NCI-H128 (cell line): ENCODE measurements around the gene GPANK1.

Source experiments
- DNase-seq: peaks from one replicate; lab custom pipeline; 2025; ENCODE audit not compliant: unreplicated experiment; lab: John Stamatoyannopoulos, UW

Gene GPANK1

DNA sequence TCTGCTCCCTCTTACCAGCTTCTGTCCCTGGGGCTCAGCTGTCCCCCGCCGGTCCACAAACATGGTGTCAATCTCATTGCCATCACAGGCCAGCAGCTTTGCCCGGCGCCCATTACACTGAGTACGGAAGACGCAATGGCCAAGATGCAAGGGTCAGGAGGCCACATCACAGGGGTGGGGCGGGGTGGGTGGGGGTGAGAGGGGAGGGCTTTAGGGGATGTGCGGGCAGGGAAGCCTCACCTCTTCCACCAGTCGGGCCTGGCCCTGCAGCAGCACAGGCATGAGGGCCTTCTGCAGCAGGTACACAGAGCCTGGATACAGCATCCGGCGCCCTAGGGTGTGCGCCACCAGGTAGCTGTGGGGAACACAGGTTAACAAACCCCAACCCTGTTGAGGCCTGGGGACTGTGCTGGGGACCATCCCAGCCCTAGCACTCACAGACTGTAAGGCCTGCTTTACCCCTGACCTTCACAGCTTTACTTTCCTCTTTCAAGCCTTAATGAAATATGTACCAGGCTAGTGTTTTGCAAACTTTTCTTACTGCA lies 26.8 kb upstream of the GPANK1 start:
- DNase-seq = no peak

DNA sequence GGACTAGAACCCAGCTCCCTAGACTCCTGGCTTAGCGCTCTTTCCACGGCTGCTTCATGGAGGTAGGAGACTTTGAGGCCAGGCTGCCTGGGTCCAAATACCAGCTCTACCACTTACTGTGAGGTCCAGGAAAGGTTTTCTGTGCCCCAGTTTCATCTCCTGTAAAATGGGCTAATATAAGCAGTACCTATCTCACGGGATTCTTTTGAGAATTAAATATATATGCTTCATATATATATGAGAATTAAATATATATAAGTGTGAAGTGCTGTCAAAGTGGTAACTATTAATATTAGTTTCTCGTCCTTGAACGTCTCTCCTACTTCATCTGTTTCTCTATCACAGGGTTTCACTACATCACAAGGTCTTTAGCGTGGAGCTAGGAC lies 26.3 kb upstream of the GPANK1 start:
- no peak for DNase-seq

DNA sequence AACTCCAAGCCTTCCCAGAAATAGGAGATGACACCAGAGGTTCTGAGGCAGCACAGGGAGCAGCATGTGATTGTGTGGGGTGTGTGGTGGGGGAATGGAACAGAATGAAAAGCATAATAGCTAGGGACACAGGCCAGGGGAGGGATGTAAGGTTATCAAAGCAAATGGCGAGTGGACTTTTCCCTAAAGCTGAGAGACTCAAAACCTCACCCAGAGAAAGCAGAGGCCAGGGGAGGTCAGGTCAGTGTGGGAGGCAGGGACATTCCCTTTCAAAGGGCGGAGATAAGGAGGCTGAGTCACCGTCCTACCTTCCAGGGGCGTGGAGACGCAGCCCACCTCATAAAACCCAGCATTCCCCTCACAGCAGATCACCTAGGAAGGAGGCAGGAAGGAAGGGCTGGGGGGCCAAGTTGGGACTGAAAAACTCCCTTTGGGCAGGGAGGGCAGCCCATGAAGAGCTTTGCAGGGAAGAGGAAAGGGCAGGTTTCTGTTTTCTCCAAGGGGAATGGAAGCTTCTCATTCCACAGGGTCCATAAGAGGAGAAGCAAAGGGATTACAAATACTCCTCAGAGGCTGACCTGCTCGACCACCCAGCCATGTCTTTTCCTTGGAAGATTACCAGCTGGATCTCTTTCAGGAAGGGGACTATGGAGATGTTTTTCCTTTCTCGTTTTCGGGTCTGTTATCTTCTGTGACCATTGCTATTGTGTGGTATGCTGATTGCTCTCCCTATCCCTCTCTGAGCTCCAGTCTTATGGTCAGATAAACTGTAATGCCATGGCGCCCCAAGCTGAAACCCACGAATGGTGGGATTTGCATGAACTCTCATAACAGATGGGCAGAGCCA lies 25.7 kb upstream of the GPANK1 start:
- DNase-seq = no peak

DNA sequence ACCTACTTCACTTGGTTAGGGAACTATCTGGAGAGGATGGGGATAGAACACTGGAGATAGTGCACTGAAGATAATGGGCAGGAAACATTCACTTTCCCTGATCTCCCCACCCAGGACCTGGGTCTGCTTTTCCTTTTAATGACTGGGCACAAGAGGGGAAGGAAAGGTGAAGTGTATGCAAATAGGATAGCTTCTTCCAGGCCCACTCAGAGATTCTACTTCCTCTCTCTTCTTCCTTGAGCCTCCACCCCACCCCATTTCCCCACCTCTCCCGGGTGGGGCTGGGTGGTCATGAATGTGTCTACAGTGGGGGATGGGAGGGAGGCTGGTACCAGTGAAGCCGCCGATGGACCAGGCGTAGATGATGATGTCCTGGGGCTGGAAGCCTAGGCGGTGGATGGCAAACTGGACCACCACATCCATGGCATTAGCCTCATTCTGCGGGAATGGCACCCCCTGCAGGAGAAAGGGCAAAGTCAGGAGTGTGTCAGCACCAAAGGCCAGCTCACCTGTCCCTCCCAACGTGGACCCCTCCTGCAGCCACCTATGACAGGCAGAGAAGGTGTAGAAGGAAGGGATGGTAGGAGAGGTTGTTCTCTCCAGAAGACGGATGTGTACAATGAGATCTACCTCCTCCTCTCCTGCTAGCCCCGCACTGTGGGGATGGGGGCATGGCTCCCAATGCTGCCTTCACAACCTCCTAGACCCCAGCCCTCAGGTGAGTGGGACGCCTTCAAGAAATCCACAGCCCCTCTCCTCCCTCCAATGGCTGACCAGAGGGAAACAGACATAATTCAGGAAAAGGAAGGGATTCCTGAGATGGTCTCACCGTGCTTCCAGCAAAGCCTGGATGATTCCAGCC lies 24.7 kb upstream of the GPANK1 start:
- DNase-seq = no peak

DNA sequence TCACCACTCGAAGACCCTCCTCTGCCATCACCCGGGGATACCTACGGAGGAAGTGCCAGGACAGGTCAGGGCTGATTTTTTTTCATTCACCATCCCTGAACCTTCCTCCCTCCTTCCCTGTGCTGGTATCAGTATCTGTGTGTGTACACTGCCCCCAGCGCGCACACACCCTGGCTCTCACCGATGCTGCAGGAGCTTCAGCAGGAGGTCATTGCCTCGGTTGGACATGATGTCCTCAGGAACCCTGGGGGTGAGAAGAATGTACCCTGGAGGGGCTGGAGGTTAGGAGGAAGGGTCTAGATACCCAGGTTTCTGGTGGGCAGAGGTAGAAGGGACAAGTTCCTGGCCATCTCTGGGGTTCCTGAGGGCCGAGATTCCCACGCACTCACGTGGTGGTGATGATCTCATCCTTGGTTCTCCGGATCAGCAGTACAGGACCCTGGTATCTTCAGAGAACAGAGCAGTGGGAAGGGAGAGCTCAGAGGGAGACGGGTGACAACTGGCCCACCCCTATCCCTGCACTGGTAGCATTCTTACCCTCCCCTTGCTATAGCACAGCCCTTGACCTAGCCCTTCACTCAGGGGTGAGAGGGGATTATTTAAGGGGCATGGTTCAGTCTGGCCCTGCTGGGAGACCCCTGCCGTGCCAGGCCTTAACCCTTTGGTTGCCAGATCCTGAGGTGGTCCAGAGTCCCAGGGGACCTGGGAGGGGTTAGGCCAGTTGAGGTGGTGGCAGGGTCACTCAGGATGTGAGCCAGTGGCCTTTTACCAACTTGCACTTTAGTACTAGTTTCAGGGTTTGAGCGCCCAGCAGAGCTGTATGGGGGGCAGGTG lies 23.3 kb upstream of the GPANK1 start:
- no peak for DNase-seq

- DNase-seq = no peak
These were observed 22.5 kb upstream of the GPANK1 start for GRCh38 chr6:31687321-31687720.

GRCh38 chr6:31686483-31686882 lies 21.7 kb upstream of the GPANK1 start:
- DNase-seq = no peak

- DNase-seq = no peak
These were observed 18.8 kb upstream of the GPANK1 start for GRCh38 chr6:31683591-31683990.

DNA sequence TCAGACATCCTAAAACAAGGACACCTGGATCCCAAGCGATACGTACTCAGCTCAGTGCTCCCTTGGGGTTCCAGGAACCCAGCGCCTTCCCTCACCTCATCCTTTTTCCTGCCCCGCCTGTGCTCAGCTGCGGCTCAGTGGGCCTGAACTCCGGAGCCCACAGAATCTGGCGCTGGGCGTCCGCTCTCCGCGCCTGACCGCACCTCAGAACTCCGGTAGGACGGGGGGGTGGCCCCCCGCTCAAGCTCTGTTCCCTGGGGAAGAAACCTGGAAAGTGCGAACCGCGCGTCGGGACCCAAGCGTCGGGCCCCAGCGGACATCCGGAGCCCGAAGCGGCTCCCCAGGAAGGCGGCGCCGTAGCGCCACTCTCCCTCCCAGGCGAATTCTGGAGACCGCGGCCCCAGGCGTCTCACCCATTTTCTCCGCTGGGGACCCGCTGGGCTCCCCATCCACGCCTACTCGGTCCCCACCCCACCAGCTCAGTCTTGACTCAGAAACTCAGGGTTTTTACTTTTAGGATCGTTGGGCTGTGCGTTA lies 16.4 kb upstream of the GPANK1 start:
- DNase-seq = no peak

DNA sequence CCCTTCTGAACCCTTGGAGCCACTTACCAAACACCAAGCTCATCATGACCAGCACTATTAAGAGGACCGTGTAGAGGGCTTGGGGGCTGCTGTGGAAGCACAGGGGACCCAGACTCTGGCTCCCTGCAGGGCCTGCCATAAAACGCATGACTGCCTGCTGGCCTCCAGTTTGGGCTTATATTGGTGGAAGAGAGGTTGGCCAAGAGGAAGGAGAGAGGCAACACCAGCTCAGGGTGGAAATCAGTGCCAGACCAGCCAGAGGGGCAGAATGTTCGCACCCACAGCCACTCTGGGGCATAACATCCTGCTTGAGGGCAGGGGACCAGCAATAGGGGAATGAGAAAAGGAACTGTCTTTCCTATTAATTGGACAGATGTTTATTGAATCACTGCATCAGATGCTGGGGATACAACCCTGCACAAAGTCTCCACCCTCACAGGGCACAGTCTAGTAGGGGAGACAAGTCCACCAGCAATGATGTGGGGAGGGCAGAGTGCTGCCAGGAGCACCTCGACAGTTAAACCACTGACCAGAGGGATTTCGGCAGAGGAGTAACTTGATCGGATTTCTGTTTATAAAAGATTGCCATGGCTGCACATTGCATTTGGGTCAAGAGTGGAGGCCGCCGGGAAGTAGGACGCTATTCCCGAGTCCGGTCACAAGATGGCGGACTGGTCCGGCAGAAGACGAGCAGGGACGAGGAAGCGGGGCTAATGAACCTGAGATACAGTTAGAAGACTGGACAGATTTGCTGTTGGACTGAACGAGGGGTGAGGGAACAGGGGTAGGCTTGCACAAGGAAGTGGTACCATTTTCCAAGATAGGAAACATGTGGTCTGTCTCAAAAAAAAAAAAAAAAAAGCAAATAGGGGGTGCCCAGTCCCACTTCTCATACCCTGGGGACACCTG lies 15.7 kb upstream of the GPANK1 start, which contains the start of gene LY6G5C:
LY6G5C (minus strand) TSS at position 842 of the 909 bp plus-strand sequence; CDS start at position 148, 694 bp downstream.
- peak; percentile 51 for DNase-seq

DNA sequence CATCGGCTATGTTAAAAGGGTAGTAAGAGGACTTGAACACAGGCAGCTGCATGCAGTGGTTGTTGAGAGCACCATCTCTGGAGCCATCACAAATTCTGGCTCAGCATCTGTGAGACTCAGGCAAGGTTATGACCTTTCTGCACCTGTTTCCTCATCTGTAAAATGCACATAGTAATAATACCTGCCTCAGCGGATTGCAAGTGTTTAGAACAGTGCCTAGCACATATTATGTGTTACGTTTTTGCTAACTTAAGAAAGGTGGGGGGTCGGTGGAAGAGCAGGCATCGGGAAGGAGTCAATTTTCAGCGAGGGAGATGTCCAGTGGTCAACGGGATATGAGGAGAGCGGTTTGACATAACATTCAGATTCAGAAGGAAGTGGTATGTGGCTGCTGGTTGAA lies 13.2 kb upstream of the GPANK1 start:
- DNase-seq = no peak

DNA sequence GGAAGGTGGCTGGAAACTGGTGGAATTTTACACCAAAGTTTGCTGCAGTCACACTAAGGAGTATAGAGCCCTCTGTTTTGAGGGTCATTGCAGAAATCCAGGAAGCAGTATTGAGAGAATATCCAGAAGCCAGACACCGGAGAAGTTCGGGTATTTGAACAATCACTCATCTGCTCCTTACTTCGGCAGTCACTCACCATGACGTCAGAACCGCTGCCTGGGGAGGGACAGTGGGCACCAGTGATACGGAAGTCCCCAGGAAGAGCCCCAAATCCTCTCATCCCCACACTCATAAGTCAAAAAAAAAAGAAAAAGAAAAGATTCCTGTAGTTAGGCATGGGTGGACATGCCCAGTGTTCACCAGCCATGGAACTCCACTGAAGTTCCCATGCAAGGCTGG lies 12.1 kb upstream of the GPANK1 start:
- DNase-seq = no peak

DNA sequence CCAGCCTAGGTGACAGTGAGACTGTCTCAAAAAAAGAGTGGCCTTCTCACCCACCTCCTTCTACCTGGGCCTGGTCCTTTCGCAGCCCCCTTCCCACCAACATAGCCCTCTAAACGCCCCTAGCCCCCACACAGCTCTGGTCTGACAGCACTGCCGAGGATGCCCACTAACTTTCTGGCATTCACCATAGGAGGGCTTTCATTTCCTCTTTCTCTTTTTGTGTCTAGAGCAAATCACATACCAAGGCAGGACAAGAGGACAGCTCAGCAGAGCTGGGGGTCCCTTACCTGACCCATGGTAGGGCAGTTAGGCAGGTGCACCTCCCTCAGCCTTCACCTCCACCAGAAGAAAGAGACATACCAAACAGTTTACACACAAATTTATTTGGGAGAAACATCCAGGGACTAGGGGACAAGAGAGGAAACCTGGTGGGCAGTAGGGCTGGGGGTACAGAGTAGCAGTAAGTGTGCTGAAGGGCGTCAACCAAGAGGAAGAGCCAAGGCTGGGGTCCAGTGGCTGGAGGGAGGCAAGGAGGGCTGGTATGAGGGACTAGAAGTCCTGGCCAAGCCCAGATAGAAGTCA lies 11.6 kb upstream of the GPANK1 start:
- no peak for DNase-seq

- no peak for DNase-seq
These were observed 4.9 kb upstream of the GPANK1 start, which contains the start of gene LY6G5B for GRCh38 chr6:31669676-31670075. TSS of gene LY6G5B (plus strand) at chr6:31669976. CDS start at chr6:31670951, 975 bp downstream.

GRCh38 chr6:31666337-31666965 lies 1.7 kb upstream of the GPANK1 start:
- DNase-seq = no peak

GRCh38 chr6:31665501-31666336 lies 922 bp upstream of the GPANK1 start, which contains the start of gene CSNK2B:
TSS of gene CSNK2B (plus strand) at chr6:31666080. CDS start at chr6:31666832, 752 bp downstream.
- peak; percentile 95 for DNase-seq

GRCh38 chr6:31663961-31664789 lies 622 bp downstream of the GPANK1 start:
- DNase-seq = no peak
